HG03575 (cell line): ENCODE results near the gene TSR3.
"Not testable (repeated sequence)": the region's sequence is repeated elsewhere in the genome, so short reads cannot be mapped to it uniquely, and the experiment has no call there.

Experiments
- ATAC-seq: cut with Tn5 transposase; IDR thresholded peaks from one replicate; pipeline ENCODE4 v1.9.1; 2021; ENCODE audit not compliant: unreplicated experiment, insufficient number of reproducible peaks, low FRiP score; ENCODE audit errors: extremely low read depth

TSR3 gene

DNA sequence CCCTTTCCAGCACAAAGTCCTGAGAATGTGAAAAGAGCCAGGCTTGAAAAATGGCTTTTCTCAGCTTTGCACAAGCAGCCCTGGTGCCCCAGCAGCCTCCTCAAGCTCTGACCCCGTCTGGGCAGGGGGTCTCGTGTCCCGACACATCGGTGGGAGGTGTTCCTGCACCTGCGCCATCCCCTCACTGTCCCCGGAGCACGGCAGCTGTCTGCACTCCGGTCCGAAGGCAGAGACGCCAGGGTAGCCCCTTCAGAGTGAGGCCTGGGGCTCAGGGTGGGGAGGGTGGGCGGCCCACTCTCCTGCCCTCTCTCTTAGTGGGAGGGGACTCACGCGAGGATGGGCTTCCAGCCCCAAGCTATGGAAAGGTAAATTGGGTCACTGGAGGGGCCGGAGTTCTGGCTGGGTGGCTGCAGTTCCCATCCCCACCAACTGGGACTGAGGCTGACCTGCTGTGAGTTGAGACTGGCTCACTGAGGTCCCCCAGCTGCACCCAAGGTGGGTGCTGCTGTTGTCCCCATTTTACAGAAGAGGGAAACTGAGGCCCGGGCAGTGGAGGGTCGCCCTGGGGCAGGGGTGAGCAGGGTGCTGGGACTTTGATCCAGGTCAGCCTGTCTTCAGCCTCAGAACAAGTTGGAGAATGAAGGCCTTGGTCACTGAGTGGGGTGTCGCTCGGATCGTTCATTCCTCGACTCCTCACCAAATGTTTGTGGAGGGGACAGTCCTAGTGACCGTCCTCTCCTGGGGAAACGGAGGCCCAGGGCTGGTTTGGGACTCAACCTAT lies 20.6 kb downstream of the TSR3 start:
- no peak for ATAC-seq

DNA sequence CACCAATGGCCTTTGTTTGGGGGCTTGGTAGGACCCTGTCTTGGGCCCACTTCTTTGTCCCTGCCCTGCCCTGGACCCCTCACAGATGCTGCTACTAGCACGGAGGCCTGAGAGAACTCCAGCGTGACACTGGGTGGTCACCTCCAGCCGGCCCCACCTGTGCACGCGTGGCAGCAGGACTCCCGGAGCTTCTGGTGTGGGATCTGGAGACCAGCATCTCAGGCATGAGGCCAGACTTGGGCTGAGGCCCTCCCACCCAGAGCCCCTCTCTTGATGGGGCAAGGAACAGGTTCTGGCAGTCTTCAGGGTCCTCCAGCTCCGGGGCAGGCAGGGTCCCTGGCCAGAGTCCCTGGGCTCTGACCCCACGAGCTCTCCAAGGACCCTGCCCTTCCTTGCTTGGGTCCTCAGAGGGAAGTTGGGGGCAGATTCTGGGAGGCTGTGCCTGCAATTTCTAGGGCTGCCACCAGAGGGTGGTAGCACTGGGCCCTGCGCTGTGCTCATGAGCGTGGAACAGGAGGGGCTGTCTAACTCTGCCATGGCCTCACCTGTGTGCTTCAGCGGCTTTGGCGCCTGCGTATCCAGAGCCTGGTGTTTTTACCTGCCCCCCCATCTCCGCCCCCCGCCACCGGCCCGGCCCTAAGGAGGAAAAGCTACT lies 21.3 kb downstream of the TSR3 start:
- no peak for ATAC-seq

DNA sequence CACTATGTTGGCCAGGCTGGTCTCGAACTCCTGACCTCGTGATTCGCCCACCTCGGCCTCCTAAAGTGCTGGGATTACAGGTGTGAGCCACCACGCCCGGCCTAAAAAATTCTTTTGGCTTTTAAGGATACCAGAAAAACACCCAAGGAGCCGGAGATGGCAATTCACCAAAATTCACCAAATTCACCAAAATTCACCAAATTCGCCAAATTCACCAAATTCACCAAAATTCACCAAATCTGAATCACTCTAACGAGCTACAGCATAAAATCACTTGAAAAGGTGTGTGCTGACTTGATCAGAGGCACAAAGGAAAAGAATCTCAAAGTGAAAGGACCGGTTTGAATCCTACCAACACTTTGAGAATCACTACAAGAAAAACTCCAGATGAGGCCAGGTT lies 22.7 kb downstream of the TSR3 start:
- ATAC-seq, result not testable (repeated sequence)

DNA sequence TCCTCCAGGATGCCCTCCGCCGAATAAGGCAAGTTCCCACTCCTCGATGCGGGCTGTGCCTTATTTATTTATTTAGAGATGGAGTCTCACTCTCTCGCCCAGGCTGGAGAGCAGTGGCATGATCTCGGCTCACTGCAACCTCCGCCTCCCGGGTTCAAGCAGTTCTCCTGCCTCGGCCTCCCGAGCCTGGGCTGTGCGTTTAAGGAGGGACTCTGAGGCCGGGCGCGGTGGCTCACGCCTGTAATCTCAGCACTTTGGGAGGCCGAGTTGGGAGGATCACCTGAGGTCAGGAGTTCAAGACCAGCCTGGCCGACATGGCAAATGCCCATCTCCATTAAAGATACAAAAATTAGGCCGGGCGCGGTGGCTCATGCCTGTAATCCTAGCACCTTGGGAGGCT lies 23.5 kb downstream of the TSR3 start:
- not testable (repeated sequence) for ATAC-seq

DNA sequence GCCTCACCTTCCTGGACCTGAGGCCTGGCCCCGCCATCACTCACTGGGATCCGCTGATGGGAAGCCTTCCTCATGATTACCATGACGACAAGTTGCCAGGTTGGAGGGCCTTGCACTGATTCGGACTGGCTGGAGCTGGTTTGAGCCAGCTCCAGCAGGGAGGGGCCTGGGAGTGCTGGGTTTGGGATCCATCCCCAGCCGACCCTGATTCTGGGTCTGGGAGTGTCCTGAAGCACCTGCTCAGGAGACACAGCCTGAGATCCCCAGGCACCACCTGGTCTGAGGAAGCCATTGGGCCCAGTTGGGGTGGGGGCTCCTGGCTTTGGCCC lies 24.1 kb downstream of the TSR3 start:
- no peak for ATAC-seq

DNA sequence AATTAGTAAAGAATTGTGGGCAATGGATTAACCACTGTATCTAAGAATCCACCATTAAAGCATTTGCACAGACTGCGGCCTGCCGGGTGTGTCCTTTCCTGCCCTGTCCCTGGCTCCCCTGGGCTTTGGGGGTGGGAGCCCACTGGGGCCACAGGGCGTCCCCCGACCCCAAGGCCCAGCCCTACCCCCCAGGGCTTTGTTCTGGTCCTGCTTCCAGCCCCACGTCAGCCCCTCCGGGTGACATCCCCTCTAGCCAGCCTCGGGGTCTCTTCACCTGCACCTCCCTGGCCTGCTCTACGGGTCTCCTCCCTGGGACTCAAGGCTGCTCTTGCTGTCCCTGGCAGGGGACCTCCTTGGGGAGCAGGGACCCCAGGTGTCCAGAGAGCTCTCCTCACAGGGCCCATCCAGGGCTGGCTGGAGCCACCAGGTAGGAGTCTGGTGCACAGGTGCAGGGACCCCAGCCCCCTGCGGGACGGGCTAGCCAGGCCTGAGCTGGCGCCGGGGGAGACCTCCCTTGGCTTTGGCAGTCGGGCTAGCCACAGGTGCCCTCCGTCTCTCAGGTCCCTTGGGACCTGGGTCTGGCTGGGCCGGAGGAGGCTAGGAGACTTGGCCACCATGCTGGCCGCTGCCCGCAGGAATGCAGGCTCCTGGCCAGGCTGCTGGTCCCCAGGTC lies 24.6 kb downstream of the TSR3 start:
- no peak for ATAC-seq

DNA sequence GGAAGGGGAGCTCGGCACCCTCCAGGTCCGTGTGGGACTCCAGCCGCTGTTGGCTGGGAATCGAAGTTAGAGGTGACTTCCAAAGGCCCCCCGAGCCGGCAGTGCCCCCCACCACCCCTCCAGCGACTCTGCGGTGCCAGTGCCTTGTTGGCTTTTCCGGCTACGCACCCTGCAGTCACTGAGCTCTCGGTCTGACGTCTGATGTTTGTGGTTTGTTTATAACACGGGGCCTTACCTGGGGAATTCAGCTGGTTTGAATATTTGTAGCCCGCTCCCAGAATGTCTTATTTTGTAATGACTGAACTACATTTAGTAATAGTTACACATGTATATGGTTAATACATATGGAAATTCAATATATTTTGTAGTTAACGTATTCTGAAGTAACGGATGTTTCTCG lies 25.3 kb downstream of the TSR3 start:
- ATAC-seq, result no peak

DNA sequence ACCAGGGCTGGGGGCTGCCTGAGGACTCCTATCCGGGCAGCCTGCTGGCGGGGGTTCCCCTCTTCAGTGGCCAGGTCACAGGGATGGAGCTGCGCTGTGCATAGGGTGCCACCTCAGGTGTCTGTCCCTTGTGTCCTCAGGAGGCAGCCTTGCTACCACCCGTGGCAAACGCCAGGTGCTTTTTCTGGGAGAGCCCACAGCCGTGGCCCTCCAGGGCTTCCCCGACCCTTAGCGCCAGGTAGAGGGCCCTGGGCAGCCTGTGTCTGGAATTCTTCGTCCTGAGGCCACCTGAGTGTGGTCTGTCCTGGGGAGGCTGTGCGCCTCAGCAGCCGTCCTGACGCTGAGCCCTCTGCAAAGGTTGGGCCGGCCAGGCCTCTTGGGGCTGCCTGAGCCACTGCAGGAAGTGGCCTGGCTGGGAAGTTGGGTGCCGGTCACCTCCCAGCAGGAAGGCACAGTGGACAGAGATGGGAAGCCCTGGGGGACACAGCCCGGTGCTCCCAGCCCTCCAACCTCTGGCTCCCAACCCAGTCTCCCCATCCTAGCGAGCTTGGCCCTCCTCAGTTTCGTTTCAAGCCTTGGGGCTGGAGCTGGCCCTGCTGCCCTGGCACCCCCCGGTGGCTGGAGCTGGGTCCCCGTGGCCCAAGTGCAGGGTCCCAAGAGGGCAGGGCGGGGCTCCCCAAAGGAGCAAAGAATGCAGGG lies 25.9 kb downstream of the TSR3 start:
- ATAC-seq, result no peak

DNA sequence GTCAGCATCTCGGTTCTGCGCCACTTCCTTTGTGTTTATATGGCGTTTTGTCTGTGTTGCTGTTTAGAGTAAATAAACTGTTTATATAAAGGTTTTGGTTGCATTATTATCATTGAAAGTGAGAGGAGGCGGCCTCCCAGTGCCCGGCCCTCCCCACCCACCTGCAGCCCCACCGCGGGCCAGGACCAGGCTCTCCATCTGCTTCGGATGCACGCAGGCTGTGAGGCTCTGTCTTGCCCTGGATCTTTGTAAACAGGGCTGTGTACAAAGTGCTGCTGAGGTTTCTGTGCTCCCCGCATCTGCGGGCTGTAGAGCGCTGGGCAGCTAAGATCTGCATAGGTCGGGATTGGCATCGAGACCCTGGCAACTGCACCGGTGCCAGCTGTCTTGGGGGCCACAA lies 26.4 kb downstream of the TSR3 start:
- ATAC-seq, result no peak

DNA sequence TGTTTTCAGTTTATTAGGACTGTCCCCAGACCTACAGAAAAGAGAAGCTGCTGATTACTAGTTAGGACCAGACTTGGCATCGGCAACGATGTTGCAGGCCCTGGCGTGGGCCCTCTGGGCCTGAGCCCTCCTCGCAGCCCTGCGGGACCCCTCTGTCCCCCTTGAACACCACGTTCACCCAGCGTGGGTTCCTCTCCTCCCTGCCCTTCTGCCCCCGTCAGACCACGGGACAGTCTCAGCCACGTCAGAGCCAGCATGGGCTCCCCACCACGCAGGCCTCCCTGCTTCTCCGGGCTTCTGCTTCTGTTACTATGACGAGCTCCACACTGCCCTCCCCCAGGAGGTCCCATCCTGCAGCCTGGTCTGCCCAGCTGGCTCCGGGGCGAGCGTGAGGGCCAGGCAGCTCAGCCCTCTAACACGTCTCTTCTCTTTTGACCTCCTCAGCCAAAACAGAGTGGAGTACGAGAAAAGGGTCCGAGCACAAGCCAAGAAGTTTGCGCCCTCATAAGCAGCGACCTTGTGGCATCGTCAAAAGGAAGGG lies 27.3 kb downstream of the TSR3 start:
- ATAC-seq, result no peak

DNA sequence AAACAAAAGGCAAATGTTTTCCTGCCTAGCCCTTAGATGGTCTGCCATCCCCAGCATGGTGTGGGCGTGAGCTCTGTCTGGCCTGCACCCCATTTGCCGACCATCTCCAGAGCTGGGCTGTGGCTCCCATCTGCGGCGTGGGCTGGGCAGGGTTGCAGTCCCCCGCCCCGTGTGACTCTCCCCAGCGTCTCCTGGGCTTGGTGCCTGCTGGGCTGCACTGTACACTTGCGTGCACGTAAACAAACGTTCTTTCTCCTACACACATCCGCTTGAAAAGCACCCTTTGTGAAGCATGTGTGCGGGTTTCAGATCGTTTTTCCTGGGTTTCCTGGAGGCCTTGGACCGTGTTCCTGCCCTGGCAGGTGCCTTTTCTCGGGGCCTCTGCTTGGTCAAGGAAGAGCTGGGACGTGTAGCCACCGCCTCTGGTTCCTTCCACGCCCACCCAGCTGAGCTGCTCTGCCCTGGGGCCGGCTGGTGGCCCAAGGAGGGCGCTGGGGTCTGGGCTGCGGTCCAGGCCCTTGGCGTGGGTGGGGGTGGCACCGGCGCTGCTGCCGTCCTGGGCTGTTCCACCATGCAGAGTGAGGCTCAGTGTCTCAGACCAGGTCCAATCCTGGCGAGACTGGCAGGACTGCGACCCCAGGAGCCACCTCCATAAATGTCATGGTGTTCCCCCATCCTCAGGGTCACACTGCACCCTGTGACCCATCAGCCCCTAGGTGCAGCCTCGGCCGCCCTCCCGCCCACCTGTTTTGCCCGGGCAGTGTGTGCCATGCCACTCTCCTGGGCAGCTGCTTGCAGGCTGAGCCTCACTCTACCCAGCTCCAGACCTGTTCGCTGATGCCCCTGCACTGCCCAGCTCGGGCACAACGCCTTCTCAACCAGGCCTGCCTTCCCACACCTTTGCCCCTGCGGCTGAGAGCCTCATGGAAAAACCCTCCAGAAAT lies 28.1 kb downstream of the TSR3 start:
- no peak for ATAC-seq

DNA sequence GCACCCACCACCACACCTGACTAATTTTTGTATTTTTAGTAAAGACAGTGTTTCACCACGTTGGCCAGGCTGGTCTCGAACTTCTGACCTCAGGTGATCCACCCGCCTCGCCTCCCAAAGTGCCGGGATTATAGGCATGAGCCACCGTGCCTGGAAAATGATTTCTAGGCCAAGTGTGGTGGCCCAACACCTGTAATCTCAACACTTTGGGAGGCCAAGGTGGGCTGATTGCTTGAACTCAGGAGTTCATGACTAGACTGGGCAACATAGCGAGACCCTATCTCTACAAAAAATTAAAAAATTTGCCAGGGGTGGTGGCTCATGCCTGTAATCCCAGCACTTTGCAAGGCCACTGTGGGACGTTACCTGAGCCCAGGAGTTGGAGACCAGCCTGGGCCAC lies 29.3 kb downstream of the TSR3 start:
- ATAC-seq, result no peak

DNA sequence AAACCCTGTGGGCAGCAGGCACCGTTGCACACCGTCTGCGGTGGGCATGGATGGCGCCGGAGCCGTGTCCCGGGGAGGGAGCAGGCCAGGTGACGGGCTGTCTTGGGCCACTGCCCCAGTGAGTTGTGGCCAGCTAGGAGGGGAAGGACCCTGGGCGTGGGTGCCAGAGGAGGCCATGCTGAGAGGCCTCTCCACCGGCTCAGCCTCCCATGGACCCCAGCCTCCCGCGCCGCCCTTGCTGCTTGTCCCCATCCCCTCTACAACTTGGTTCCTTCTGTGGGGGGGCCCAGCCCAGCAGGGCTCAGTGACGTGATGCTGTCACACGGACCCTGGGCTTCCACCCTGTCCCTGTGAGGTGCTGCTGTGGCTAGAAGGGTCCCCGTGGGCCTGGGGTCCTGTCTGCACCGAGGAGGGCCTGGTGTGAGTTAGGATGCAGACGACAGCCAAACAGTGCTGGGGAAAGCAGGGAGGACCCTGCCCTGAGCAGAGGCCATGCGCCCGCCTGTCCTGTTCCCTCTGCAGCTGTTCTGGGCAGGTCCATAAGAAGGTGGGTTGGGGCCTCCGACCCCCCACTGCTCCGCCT lies 30.9 kb downstream of the TSR3 start:
- ATAC-seq, result no peak

DNA sequence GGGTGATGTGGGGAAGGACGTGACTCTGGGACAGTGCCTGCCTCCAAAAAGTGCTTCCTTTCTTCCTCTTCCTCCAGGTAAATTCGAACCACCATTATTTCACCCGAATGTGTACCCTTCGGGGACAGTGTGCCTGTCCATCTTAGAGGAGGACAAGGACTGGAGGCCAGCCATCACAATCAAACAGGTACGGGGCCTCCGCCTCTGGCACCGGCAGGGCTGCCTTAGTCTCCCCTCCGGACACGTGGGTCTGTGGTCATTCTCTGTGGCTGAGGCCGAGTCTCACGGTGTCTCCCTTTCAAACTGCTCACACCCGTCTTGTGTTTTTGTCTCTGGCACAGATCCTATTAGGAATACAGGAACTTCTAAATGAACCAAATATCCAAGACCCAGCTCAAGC lies 31.6 kb downstream of the TSR3 start:
- no peak for ATAC-seq

DNA sequence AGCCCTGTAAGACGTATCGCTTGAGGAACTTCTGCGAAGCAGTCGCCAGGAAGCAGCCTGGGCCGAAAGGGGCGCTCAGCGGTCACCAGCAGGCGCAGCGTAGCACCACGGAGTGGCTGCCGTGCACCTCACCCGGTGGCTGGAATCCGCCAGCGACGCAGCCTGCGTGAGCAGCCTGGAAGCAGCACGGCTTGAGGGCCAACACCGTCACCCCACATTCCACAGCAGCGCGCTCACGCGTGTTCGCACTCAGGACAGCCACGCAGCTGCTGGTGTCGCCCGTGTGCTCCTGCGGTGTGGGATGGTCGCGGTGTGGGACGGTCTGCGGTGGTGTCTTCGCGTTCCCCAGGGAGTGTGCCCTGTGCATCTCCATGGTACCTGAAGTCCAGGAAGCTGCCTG lies 32.6 kb downstream of the TSR3 start:
- no peak for ATAC-seq

DNA sequence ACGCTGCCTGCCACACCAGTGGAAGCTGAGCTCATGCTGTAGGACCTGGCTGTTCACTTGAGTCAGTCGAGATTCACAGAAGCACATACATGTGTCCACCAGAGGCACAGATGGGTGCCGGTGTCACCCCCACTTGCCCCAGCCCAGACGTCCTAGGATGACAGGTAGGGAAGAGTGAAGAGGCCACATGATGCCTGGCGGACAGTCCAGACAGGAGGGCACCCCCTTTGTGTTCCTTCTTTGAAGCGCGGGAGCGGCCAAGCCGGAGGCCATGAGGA lies 33.5 kb downstream of the TSR3 start:
- no peak for ATAC-seq

DNA sequence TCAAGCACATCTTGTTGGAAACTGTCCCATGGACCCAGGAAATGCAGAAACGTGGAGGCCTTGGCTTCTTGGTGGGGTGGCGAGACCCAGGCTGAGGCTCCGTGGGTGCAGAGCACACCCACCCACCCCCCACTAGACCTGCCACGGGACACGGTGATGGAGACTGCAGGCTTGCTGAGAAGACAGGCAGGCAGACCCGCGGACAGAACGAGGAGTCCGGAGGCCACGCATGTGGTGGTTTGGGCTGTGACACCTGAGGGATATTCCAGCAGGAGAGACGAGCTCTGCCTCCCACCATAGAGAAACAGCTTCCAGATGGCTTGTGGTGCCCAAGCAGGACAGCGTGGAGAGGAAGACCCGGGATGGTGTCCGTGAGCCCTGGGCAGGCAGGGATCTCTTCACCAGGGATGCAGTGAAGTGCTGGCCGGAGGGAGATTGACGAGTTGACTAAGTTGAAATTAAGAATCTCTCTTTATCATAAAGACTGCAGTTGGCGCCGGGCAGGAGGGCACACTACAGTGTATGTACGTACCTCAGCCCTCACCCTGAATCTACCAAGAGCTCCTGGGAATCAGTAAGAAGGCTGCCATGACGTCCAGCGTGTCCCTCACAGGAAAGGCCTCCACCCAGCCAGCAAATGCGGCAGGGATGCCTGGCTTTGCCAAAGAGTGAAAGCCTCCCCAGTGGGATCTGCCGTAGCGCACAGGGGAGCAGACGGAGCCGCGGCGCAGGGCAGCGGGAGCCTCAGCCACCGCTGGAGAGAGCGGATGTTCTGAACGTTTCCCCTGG lies 34.0 kb downstream of the TSR3 start:
- no peak for ATAC-seq

DNA sequence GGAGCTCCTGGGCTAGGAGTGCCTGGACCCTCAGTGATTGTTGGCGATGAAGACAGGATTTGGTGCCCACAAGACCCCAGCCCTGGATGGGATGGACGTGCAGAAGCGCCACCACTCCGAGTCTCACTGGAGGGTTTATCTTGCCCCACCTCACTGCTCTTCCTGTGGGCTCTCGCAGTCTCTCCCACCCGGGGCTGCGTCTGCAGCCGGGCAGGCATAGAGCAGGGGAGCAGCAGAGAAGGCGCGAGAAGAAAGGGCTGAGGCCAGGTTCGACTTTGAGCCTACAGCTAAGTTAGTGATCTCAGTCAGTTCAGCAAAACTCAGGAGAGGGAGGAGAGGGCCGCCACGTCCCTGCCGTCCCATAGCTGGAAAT lies 35.7 kb downstream of the TSR3 start:
- ATAC-seq, result no peak
